ENCODE results near the gene PYGO1.
"Not testable (repeated sequence)": the region's sequence is repeated elsewhere in the genome, so short reads cannot be mapped to it uniquely, and the experiment has no call there.

DNA sequence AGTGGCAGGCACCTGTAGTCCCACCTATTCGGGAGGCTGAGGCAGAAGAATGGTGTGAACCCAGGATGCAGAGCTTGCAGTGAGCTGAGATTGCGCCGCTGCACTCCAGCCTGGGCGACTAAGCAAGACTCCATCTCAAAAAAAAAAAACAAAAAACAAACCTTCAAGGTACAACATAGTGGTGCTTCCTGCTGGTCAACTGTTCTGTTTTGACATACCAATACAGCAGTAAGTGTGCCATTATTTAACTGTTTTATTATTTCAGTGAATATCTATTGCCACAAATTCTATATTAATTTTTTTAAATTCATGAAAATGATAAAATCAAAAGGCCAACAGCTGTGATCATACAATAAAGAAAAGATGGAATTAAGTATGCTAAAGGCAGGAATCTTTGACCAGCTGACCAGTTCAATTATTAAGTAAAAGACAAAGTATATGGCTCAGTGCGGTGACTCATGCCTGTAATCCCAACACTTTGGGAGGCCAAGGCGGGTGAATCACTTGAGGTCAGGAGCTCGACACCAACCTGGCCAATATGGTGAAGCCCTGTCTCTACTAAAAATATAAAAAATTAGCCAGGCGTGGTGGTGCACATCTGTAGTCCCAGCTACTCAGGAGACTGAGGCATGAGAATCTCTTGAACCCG, 99.1 kb downstream of the PYGO1 start:
- TF ChIP-seq POLR2A (IDR thresholded peaks at IDR 0.05), result not testable (repeated sequence)
- TF ChIP-seq, protein P1, sequence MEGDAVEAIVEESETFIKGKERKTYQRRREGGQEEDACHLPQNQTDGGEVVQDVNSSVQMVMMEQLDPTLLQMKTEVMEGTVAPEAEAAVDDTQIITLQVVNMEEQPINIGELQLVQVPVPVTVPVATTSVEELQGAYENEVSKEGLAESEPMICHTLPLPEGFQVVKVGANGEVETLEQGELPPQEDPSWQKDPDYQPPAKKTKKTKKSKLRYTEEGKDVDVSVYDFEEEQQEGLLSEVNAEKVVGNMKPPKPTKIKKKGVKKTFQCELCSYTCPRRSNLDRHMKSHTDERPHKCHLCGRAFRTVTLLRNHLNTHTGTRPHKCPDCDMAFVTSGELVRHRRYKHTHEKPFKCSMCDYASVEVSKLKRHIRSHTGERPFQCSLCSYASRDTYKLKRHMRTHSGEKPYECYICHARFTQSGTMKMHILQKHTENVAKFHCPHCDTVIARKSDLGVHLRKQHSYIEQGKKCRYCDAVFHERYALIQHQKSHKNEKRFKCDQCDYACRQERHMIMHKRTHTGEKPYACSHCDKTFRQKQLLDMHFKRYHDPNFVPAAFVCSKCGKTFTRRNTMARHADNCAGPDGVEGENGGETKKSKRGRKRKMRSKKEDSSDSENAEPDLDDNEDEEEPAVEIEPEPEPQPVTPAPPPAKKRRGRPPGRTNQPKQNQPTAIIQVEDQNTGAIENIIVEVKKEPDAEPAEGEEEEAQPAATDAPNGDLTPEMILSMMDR (IDR thresholded peaks at IDR 0.05), result not testable (repeated sequence)
